Sciatic nerve (tissue), 2 donors: ENCODE data around the gene OGT. TPM values are rescaled to one million over a fixed set of nuclear protein-coding genes. Genes with fewer than 3 reads are reported as not detected.
"Not testable (repeated sequence)": the region's sequence is repeated elsewhere in the genome, so short reads cannot be mapped to it uniquely, and the experiment has no call there.

Experiments
- ATAC-seq: fragments of 200-7000 bp; cut with Tn5 transposase; one replicate; pipeline ENCODE4 v1.9.1; 2020; ENCODE audit warnings: mild to moderate bottlenecking, moderate library complexity
- DNase-seq: peaks from one replicate; pipeline ENCODE4 v3.0.0-alpha.2; 2020; ENCODE audit warnings: low spot score
- intact Hi-C: fragments of 100-400 bp; cut with DNase I; formaldehyde crosslinking; loops from one replicate; pipeline ENCODE4 v1.14.2; 2022
- total RNA-seq: library from RNA; stranded (reverse); fragmentation: NEBNext Ultra II Directional; extraction: Animal tissue kit (Norgen Biotek cat#: 25700); gene quantifications from one replicate; pipeline ENCODE4 v1.2.1, GENCODE V29; 2021
- donor health status: DM: no; HTN: no; CAD: no.
- donor health status: DM: no; HTN: no; CAD: no.

OGT gene
- total RNA-seq, 1 donor from 2014 or later: 218 TPM

DNA sequence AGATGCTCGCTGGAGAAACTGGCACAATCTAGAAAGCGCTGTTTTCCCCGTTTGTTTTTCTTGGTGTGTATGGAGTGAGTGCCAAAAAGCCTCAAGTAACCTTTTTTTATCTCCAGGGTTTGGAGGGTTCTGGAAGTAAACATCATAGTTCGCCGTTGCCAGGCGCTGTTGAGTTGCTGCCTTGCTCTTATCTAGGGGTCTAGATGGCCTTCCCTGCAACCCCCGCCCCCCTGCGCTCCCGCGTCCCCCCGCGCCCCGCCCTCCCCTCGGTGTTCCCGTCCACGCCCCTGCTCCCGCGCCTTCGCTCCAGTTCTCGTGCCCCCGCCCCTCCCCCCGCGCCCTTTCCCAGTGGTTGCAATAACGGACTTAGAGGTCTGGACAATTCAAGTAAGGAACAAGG lies 44.8 kb downstream of the OGT start:
- no peak for DNase-seq
- ATAC-seq: no peak
- intact Hi-C loops: no loop called here

- DNase-seq (no peak), ATAC-seq (no peak)
- intact Hi-C loops: no loop called here
Observed at GRCh38 chrX:71578253-71579135, 45.6 kb downstream of the OGT start, which contains the start of gene GCNA. TSS of gene GCNA (plus strand) at chrX:71578437. CDS start at chrX:71580822, 2,385 bp downstream.

GRCh38 chrX:71579136-71579989 lies 46.5 kb downstream of the OGT start:
- no peak for DNase-seq
- no peak for ATAC-seq
- intact Hi-C loops: no loop called here

DNA sequence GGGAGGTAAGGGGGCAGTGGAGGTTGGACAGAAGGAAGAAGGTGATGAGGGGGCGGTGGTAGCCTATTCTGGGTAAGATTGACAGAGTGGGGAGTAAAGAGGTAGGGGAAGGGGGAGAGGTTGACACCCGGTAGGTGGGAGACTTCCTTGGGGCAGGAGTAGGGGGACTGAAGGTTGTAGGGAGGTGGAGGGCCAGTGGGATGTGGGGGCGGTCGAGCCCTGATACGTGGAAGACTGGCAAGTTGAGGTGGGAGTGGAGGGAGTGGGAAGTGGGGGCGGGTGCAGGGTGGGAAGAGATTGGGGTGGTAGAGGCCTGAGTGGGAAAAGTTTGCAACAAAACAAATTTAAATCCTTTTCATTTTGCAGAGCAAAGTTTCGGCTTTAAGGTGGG lies 47.1 kb downstream of the OGT start:
- ATAC-seq (no peak), DNase-seq (no peak)
- intact Hi-C loops: no loop called here

DNA sequence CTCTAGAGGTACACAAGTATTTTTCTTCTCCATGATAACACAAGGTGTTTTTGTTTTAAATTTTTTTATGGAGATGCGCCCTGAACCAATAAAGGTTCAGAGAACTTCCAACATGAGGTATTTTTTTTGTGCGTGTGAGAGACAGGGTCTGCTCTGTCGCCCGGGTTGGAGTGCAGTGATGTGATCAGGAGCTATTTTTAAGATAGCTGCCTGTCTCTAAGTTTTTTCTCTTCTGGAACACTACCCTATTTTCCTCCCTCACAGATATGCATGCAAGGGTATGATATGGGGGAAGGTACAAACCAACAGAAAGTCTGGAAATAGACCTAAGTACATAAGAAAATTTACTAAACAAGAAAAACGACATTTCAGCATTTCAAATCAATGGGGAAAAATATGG lies 48.3 kb downstream of the OGT start:
- ATAC-seq: no peak
- intact Hi-C loops: no loop called here

GRCh38 chrX:71586929-71587328 lies 54.0 kb downstream of the OGT start:
- ATAC-seq (no peak), DNase-seq (no peak)
- intact Hi-C loops: no loop called here

More for the DNA sequence above, 48.3 kb downstream of the OGT start:
- DNase-seq: no peak

- intact Hi-C loops, DNase-seq, ATAC-seq: not testable (repeated sequence)
Observed at GRCh38 chrX:71593210-71593609, 60.3 kb downstream of the OGT start.

- intact Hi-C loops: no loop called here
- DNase-seq: no peak
- ATAC-seq: no peak
Observed at GRCh38 chrX:71599965-71600364, 67.1 kb downstream of the OGT start.

DNA sequence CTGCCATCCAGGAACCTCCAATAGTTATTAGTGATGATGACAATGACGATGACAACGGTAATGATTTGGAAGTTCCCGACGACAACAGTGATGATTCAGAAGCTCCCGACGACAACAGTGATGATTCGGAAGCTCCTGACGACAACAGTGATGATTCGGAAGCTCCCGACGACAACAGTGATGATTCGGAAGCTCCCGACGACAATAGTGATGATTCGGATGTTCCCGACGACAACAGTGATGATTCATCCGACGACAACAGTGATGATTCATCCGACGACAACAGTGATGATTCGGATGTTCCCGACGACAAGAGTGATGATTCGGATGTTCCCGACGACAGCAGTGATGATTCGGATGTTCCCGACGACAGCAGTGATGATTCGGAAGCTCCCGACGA lies 70.7 kb downstream of the OGT start:
- DNase-seq: no peak
- ATAC-seq: no peak

GRCh38 chrX:71604141-71604540 lies 71.2 kb downstream of the OGT start:
- intact Hi-C loops: no loop called here
- no peak for DNase-seq
- ATAC-seq: no peak

More for the DNA sequence above, 70.7 kb downstream of the OGT start:
- intact Hi-C loops: no loop called here

DNA sequence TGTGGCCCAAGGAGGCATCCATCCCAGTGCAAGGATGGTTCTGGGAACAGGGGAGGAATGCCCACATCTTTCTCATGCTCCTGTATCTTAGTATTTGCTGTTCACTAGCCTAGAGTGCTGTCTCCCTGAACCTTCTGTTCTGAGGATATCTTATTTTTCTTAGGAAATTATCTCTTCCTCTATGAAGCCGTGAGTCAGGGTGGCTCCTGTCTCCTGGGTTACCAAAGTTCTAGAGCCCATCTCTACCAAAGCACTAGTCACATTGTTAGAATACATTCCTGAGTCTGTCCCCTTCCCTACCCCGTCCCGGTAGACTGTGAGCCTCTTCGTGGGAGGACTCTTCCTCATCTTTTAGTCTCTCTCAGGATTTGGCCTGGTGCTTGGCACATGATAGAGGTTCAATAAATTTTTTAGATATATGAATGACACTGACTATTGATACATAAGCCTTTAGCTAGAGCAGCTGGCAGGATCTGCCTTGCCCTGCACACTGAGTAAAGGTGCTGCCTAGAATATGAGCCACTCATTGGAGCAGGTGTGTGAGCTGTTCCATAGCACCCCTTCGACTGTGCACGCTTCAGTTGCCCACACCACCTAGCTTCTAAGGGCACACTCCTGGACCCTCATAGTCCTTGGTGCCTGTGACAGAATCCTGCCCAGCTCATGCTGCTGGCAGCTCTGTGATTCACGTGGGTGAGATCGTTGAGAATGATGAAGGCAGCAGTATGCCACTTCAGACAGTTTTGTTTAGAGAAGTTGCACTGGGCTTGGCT lies 72.1 kb downstream of the OGT start:
- no peak for ATAC-seq
- intact Hi-C loops: no loop called here
- no peak for DNase-seq

GRCh38 chrX:71606536-71607216 lies 73.8 kb downstream of the OGT start:
- intact Hi-C loops: no loop called here
- ATAC-seq (no peak), DNase-seq (no peak)

DNA sequence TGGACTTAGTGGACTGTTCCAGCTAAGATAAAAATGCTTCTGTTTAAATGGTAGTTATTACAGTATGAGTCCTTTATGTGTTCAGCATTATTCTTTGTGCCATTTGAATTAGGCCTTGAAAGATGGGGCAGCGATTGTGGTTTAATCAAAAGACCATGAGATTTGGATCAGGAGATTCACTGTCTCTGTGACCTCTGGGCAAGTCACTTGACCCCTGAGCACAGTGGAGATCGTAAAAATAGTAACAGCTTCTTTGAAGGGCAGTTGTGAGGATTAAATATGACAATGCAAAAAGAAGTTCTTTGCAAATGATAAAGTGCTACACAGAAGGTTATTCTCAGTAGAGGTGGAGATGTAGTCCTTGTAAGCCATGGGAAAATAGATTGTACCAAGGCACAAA lies 74.6 kb downstream of the OGT start:
- no peak for DNase-seq
- intact Hi-C loops: no loop called here
- ATAC-seq: no peak

GRCh38 chrX:71609095-71609750 lies 76.3 kb downstream of the OGT start:
- ATAC-seq (no peak), DNase-seq (no peak)
- intact Hi-C loops: no loop called here

- ATAC-seq, DNase-seq, intact Hi-C loops: not testable (repeated sequence)
Observed at GRCh38 chrX:71611736-71612135, 78.8 kb downstream of the OGT start.

GRCh38 chrX:71612256-71612655 lies 79.4 kb downstream of the OGT start:
- DNase-seq (no peak), ATAC-seq (no peak)
- intact Hi-C loops: no loop called here

DNA sequence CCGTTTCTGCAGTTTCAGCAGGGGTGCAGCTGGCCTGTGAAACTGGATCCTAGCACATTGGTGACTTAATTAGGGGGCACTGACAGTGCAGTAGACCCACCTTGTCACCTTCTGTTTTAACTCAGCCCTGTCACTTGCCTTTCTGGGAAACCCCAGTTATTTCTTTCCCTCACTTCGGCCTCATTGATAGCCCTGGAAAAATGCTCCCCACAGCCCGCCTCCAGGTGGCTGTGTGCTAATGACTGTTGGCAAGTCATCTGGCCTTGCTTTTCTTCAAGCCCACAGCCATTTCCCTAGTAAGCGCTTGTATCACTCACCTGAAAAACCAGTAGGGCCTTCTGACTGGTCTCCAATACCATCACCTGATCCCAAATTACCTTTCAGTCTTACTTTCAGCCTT lies 82.2 kb downstream of the OGT start:
- intact Hi-C loops: no loop called here
- DNase-seq: no peak
- ATAC-seq: no peak

DNA sequence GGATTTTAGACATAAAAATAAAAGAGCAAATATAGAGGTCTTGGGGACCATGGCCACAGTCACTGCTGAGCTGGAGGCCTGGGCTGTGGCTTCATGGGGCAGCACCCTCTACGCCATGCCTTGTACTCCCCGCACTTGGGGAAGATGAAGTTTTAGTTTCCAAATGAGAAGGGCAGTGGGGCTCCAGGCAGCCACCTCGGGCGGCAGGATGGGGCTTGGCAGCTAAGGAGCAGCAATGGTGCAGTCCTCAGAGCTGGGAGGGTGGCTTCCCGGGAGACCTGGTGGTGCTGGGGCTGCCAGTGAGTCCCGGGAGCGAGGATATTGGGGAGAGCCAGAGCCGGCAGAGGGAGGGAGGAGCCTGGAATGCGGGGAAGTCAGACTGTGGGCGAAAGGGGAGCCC lies 83.0 kb downstream of the OGT start:
- no peak for DNase-seq
- intact Hi-C loops: no loop called here
- ATAC-seq: no peak
